NT2/D1 (cell line): ENCODE results near the gene GDF10.

Experiments used
- SUZ12 ChIP-seq: IDR thresholded peaks from 2 replicates; pipeline ENCODE4 v1.6.1; 2011; ENCODE audit not compliant: insufficient read length, insufficient read depth; ENCODE audit errors: extremely low read depth
- YY1 ChIP-seq: IDR thresholded peaks from 2 replicates; pipeline ENCODE4 v1.6.1; 2011; ENCODE audit not compliant: insufficient read length, insufficient read depth
- ZNF274 ChIP-seq: IDR thresholded peaks from 2 replicates; pipeline ENCODE4 v1.6.1; 2011; ENCODE audit warnings: mild to moderate bottlenecking, low read depth, low read length

- TF ChIP-seq ZNF274 (no peak), SUZ12 (no peak), YY1 (no peak)
These were observed 41.1 kb upstream of the GDF10 start for GRCh38 chr10:47258921-47259320.
